Activated naive CD8-positive, alpha-beta T cell treated with anti-CD3 and anti-CD28 coated beads, Interleukin-2, amount 10 ng/mL, durations not matched to agents 7 days and 5 days (primary cell): Measurements from ENCODE around the gene SMURF2. TPM values are rescaled to one million over a fixed set of nuclear protein-coding genes. Genes with fewer than 3 reads are reported as not detected.

Source experiments
- ATAC-seq: fragments of 150-1000 bp; cut with Tn5 transposase; one replicate; pipeline ENCODE4 v1.10.0; 2021; ENCODE audit warnings: low read depth, moderate library complexity
- POLR2A ChIA-PET: fragments of 350-600 bp; sonication (Branson Sonifier 250); formaldehyde crosslinking; loops from one replicate; lab custom pipeline; 2021; ENCODE audit warnings: antibody characterized with exemption; lab: Charles Lee
- DNase-seq: peaks from one replicate; pipeline ENCODE4 v3.0.0; 2021
- H3K27ac Mint-ChIP-seq: one replicate; pipeline ENCODE4 v1.8.0; 2022; ENCODE audit warnings: mild to moderate bottlenecking, mixed read lengths
- H3K27me3 Mint-ChIP-seq: one replicate; pipeline ENCODE4 v1.8.0; 2022; ENCODE audit warnings: mild to moderate bottlenecking, moderate library complexity, mixed read lengths
- H3K36me3 Mint-ChIP-seq: one replicate; pipeline ENCODE4 v1.8.0; 2021; ENCODE audit warnings: mild to moderate bottlenecking, mixed read lengths
- H3K4me1 Mint-ChIP-seq: one replicate; pipeline ENCODE4 v1.8.0; 2021; ENCODE audit warnings: mixed read lengths
- H3K4me3 Mint-ChIP-seq: one replicate; pipeline ENCODE4 v1.8.0; 2022; ENCODE audit warnings: mild to moderate bottlenecking, moderate library complexity, mixed read lengths
- H3K9me3 Mint-ChIP-seq: one replicate; pipeline ENCODE4 v1.8.0; 2021; ENCODE audit warnings: mixed read lengths
- total RNA-seq, 2 experiments: library from RNA; stranded (reverse); gene quantifications; one replicate each; pipeline ENCODE4 v1.2.3, GENCODE V29; 2021

The SMURF2 gene
- total RNA-seq, 2 experiments from 2014 or later = 24.9 to 27.0 TPM

- H3K4me1 Mint-ChIP-seq = no peaks in the 10 kb centered on the region
- H3K27ac Mint-ChIP-seq = no peak overlapping the region
- H3K27me3 Mint-ChIP-seq = no peaks in the 10 kb centered on the region
- POLR2A ChIA-PET = no interaction called here
- H3K36me3 Mint-ChIP-seq = peaks cover 15% of the 10 kb centered on the region
- DNase-seq (no peak), ATAC-seq (no peak)
- no peak overlapping the region for H3K4me3 Mint-ChIP-seq
- no peaks in the 10 kb centered on the region for H3K9me3 Mint-ChIP-seq
Measured at GRCh38 chr17:64555281-64555680, 106.8 kb downstream of the SMURF2 start.

GRCh38 chr17:64554028-64554637, 108.0 kb downstream of the SMURF2 start:
- DNase-seq (no peak), ATAC-seq (no peak)
- Mint-ChIP-seq H3K36me3 (peaks cover 15% of the 10 kb centered on the region), H3K4me1 (no peaks in the 10 kb centered on the region), H3K27me3 (no peaks in the 10 kb centered on the region), H3K4me3 (no peak overlapping the region), H3K9me3 (no peaks in the 10 kb centered on the region), H3K27ac (no peak overlapping the region)
- POLR2A ChIA-PET = no interaction called here

- Mint-ChIP-seq H3K36me3 (peaks cover 15% of the 10 kb centered on the region), H3K27ac (no peak overlapping the region)
Measured at GRCh38 chr17:64551461-64551860, 110.6 kb downstream of the SMURF2 start.

GRCh38 chr17:64547319-64547718, 114.8 kb downstream of the SMURF2 start:
- POLR2A ChIA-PET = no interaction called here
- DNase-seq = no peak
- peaks cover 5% of the 10 kb centered on the region for H3K36me3 Mint-ChIP-seq
- ATAC-seq = no peak
- no peaks in the 10 kb centered on the region for H3K9me3 Mint-ChIP-seq
- H3K4me1 Mint-ChIP-seq = no peaks in the 10 kb centered on the region
- no peaks in the 10 kb centered on the region for H3K27me3 Mint-ChIP-seq
- no peak overlapping the region for H3K27ac Mint-ChIP-seq
- no peak overlapping the region for H3K4me3 Mint-ChIP-seq

More at GRCh38 chr17:64551461-64551860, 110.6 kb downstream of the SMURF2 start:
- ATAC-seq (no peak), DNase-seq (no peak)
- Mint-ChIP-seq H3K4me3 (no peak overlapping the region), H3K27me3 (no peaks in the 10 kb centered on the region), H3K4me1 (no peaks in the 10 kb centered on the region), H3K9me3 (no peaks in the 10 kb centered on the region)
- POLR2A ChIA-PET = no interaction called here

GRCh38 chr17:64546716-64547115, 115.4 kb downstream of the SMURF2 start:
- Mint-ChIP-seq H3K36me3 (peaks cover 5% of the 10 kb centered on the region), H3K4me3 (no peak overlapping the region), H3K4me1 (no peaks in the 10 kb centered on the region), H3K27ac (no peak overlapping the region), H3K9me3 (no peaks in the 10 kb centered on the region), H3K27me3 (no peaks in the 10 kb centered on the region)
- POLR2A ChIA-PET = no interaction called here
- DNase-seq = no peak
- ATAC-seq = no peak

GRCh38 chr17:64544742-64545141, 117.4 kb downstream of the SMURF2 start:
- no peak for DNase-seq
- Mint-ChIP-seq H3K27me3 (no peaks in the 10 kb centered on the region), H3K4me1 (no peaks in the 10 kb centered on the region), H3K27ac (no peak overlapping the region), H3K36me3 (peaks cover 1% of the 10 kb centered on the region), H3K9me3 (no peaks in the 10 kb centered on the region), H3K4me3 (no peak overlapping the region)
- no peak for ATAC-seq
- POLR2A ChIA-PET = no interaction called here

GRCh38 chr17:64540118-64540776, 121.9 kb downstream of the SMURF2 start:
- POLR2A ChIA-PET = interaction anchor here (1.3 kb wide), 1 partner anchor 35 kb away, joined by 3 read pairs; no protein-coding TSS in a partner anchor
- H3K9me3 Mint-ChIP-seq = no peaks in the 10 kb centered on the region
- peaks cover 2% of the 10 kb centered on the region for H3K4me1 Mint-ChIP-seq
- no peaks in the 10 kb centered on the region for H3K27me3 Mint-ChIP-seq
- DNase-seq = no peak
- peaks cover 12% of the 10 kb centered on the region for H3K36me3 Mint-ChIP-seq
- no peak for ATAC-seq
- H3K4me3 Mint-ChIP-seq = no peak overlapping the region
- no peak overlapping the region for H3K27ac Mint-ChIP-seq

- Mint-ChIP-seq H3K27ac (peak overlapping the region; percentile 31), H3K27me3 (no peaks in the 10 kb centered on the region), H3K9me3 (no peaks in the 10 kb centered on the region), H3K4me1 (peaks cover 2% of the 10 kb centered on the region), H3K4me3 (no peak overlapping the region), H3K36me3 (peaks cover 16% of the 10 kb centered on the region)
- no peak for ATAC-seq
- no peak for DNase-seq
- POLR2A ChIA-PET = interaction anchor here (1.9 kb wide), 1 partner anchor 33 kb away, joined by 12 read pairs; the partner anchor contains the start of genes CEP95 and DDX5
Measured at GRCh38 chr17:64538508-64539130, 123.5 kb downstream of the SMURF2 start.

- H3K4me1 Mint-ChIP-seq = peaks cover 2% of the 10 kb centered on the region
- H3K27ac Mint-ChIP-seq = no peak overlapping the region
- ATAC-seq (no peak), DNase-seq (no peak)
- H3K27me3 Mint-ChIP-seq = no peaks in the 10 kb centered on the region
- peaks cover 18% of the 10 kb centered on the region for H3K36me3 Mint-ChIP-seq
- no peaks in the 10 kb centered on the region for H3K9me3 Mint-ChIP-seq
- POLR2A ChIA-PET = interaction anchor here (0.6 to 1.9 kb wide), 2 partner anchors 32 to 518 kb away, joined by 4 to 12 read pairs; partner anchors contain the start of genes CEP95 and DDX5
- H3K4me3 Mint-ChIP-seq = no peak overlapping the region
Measured at GRCh38 chr17:64537488-64537887, 124.6 kb downstream of the SMURF2 start.

- H3K36me3 Mint-ChIP-seq = peaks cover 18% of the 10 kb centered on the region
- POLR2A ChIA-PET = interaction anchor here (0.6 kb wide), 1 partner anchor 518 kb away, joined by 4 read pairs; no protein-coding TSS in a partner anchor
- no peak for DNase-seq
Measured at GRCh38 chr17:64536913-64537312, 125.2 kb downstream of the SMURF2 start.

GRCh38 chr17:64535357-64535756, 126.8 kb downstream of the SMURF2 start:
- H3K36me3 Mint-ChIP-seq = peaks cover 18% of the 10 kb centered on the region

More at GRCh38 chr17:64536913-64537312, 125.2 kb downstream of the SMURF2 start:
- Mint-ChIP-seq H3K4me1 (peaks cover 2% of the 10 kb centered on the region), H3K9me3 (no peaks in the 10 kb centered on the region), H3K27me3 (no peaks in the 10 kb centered on the region), H3K4me3 (no peak overlapping the region), H3K27ac (no peak overlapping the region)
- no peak for ATAC-seq

GRCh38 chr17:64534187-64534586, 127.9 kb downstream of the SMURF2 start:
- H3K9me3 Mint-ChIP-seq = no peaks in the 10 kb centered on the region
- no peak overlapping the region for H3K4me3 Mint-ChIP-seq
- ATAC-seq (peak; percentile 36), DNase-seq (no peak)
- H3K36me3 Mint-ChIP-seq = peaks cover 20% of the 10 kb centered on the region
- no peaks in the 10 kb centered on the region for H3K27me3 Mint-ChIP-seq
- POLR2A ChIA-PET = interaction anchor here (1.0 kb wide), 1 partner anchor 29 kb away, joined by 4 read pairs; no protein-coding TSS in a partner anchor
- H3K4me1 Mint-ChIP-seq = peaks cover 2% of the 10 kb centered on the region
- H3K27ac Mint-ChIP-seq = peak overlapping the region; percentile 69

More at GRCh38 chr17:64535357-64535756, 126.8 kb downstream of the SMURF2 start:
- H3K4me3 Mint-ChIP-seq = no peak overlapping the region
- DNase-seq (no peak), ATAC-seq (no peak)
- no peaks in the 10 kb centered on the region for H3K27me3 Mint-ChIP-seq
- no peak overlapping the region for H3K27ac Mint-ChIP-seq
- no peaks in the 10 kb centered on the region for H3K9me3 Mint-ChIP-seq
- H3K4me1 Mint-ChIP-seq = peaks cover 2% of the 10 kb centered on the region
- POLR2A ChIA-PET = no interaction called here

- Mint-ChIP-seq H3K27ac (peak overlapping the region; percentile 69), H3K9me3 (no peaks in the 10 kb centered on the region), H3K4me1 (peaks cover 2% of the 10 kb centered on the region), H3K4me3 (no peak overlapping the region), H3K36me3 (peaks cover 21% of the 10 kb centered on the region), H3K27me3 (no peaks in the 10 kb centered on the region)
- ATAC-seq (no peak), DNase-seq (no peak)
- POLR2A ChIA-PET = interaction anchor here (1.0 kb wide), 1 partner anchor 28 kb away, joined by 4 read pairs; no protein-coding TSS in a partner anchor
Measured at GRCh38 chr17:64533784-64534183, 128.3 kb downstream of the SMURF2 start.
